Neural progenitor cell (in vitro differentiated cells): Measurements from ENCODE around the gene STARD9. TPM values are rescaled to one million over a fixed set of nuclear protein-coding genes. Genes with fewer than 3 reads are reported as not detected.
A peak's percentile ranks its signal among the peaks of the same experiment; 100 is the strongest.

Experiments
- DNase-seq: peaks from one replicate; pipeline ENCODE4 v3.0.0-alpha.2; 2016; ENCODE audit warnings: low spot score
- H2AFZ ChIP-seq: fragments of 200-600 bp; sonication (generic); replicated peaks from 2 replicates; pipeline ENCODE4 v1.6.1; 2016; ENCODE audit warnings: antibody characterized with exemption
- H3F3A ChIP-seq: fragments of 200-600 bp; sonication (generic); 2 replicates; pipeline ENCODE4 v1.6.1; 2016; ENCODE audit warnings: antibody characterized with exemption, low read depth
- H3K27ac ChIP-seq: fragments of 200-600 bp; sonication (generic); 2 replicates; pipeline ENCODE4 v1.5.1; 2016; ENCODE audit warnings: mild to moderate bottlenecking
- H3K27me3 ChIP-seq: fragments of 200-600 bp; sonication (generic); 2 replicates; pipeline ENCODE4 v1.6.1; 2016; ENCODE audit warnings: mild to moderate bottlenecking, moderate library complexity
- H3K36me3 ChIP-seq: fragments of 200-600 bp; sonication (generic); 2 replicates; pipeline ENCODE4 v1.5.1; 2016
- H3K4me1 ChIP-seq: fragments of 200-600 bp; sonication (generic); 2 replicates; pipeline ENCODE4 v1.6.1; 2016; ENCODE audit warnings: mixed run types
- H3K4me2 ChIP-seq: fragments of 200-600 bp; sonication (generic); 2 replicates; pipeline ENCODE4 v1.6.1; 2016
- H3K4me3 ChIP-seq: fragments of 200-600 bp; sonication (generic); 2 replicates; pipeline ENCODE4 v1.5.1; 2016
- H3K79me2 ChIP-seq: fragments of 200-600 bp; sonication (generic); 2 replicates; pipeline ENCODE4 v1.6.1; 2016; ENCODE audit warnings: low read depth
- H3K9ac ChIP-seq: fragments of 200-600 bp; sonication (generic); 2 replicates; pipeline ENCODE4 v1.6.1; 2016
- H3K9me3 ChIP-seq: fragments of 200-600 bp; sonication (generic); 2 replicates; pipeline ENCODE4 v1.5.1; 2016; ENCODE audit warnings: low read depth
- H4K20me1 ChIP-seq: fragments of 200-600 bp; sonication (generic); 2 replicates; pipeline ENCODE4 v1.6.1; 2016; ENCODE audit warnings: low read depth
- H3K27ac Mint-ChIP-seq: 3 replicates; pipeline ENCODE4 v1.8.0; 2021; ENCODE audit warnings: mixed read lengths
- H3K27me3 Mint-ChIP-seq: 2 replicates; pipeline ENCODE4 v1.8.0; 2022; ENCODE audit warnings: low read depth, mild to moderate bottlenecking, inconsistent platforms, moderate library complexity, mixed read lengths; ENCODE audit not compliant: insufficient read depth
- H3K36me3 Mint-ChIP-seq: 3 replicates; pipeline ENCODE4 v1.8.0; 2021; ENCODE audit warnings: mixed read lengths
- H3K4me1 Mint-ChIP-seq: 3 replicates; pipeline ENCODE4 v1.8.0; 2021; ENCODE audit warnings: mixed read lengths
- H3K4me3 Mint-ChIP-seq: 3 replicates; pipeline ENCODE4 v1.8.0; 2021; ENCODE audit warnings: mild to moderate bottlenecking, moderate library complexity, mixed read lengths
- H3K9me3 Mint-ChIP-seq: 3 replicates; pipeline ENCODE4 v1.8.0; 2020; ENCODE audit warnings: mixed read lengths
- EZH2 ChIP-seq: fragments of 200-600 bp; sonication (generic); IDR thresholded peaks from 2 replicates; pipeline ENCODE4 v1.6.1; 2017; ENCODE audit warnings: antibody characterized with exemption, mild to moderate bottlenecking, moderate library complexity
- EZH2phosphoT487 ChIP-seq: fragments of 200-600 bp; sonication (generic); IDR thresholded peaks from 2 replicates; pipeline ENCODE4 v1.6.1; 2017; ENCODE audit warnings: antibody characterized with exemption
- total RNA-seq: library from RNA; depleted of rRNA; stranded (reverse); fragments of >200 nt; gene quantifications from 2 replicates; pipeline ENCODE4 v1.2.3, GENCODE V29; 2015; ENCODE audit warnings: low replicate concordance
- TF ChIP-seq, protein P1 (sequence below): fragments of 200-600 bp; sonication (generic); IDR thresholded peaks from 2 replicates; pipeline ENCODE4 v1.5.1; 2017; ENCODE audit warnings: antibody characterized with exemption, mild to moderate bottlenecking

The STARD9 gene
- total RNA-seq, 1 donor from 2014 or later, result 11.9 TPM

GRCh38 chr15:42544853-42545629 is 30.4 kb upstream of the STARD9 start:
- Mint-ChIP-seq H3K27me3 (peaks cover 5% of the 10 kb centered on the region), H3K4me3 (no peak overlapping the region)

GRCh38 chr15:42547918-42548248 is 27.5 kb upstream of the STARD9 start:
- no peak for DNase-seq
- Mint-ChIP-seq H3K4me3 (peak overlapping the region; percentile 99), H3K9me3 (no peaks in the 10 kb centered on the region), H3K4me1 (peaks cover 25% of the 10 kb centered on the region), H3K27ac (no peak overlapping the region), H3K36me3 (peaks cover 6% of the 10 kb centered on the region), H3K27me3 (peaks cover 5% of the 10 kb centered on the region)
- Histone ChIP-seq H3K27ac (no peak overlapping the region), H3K27me3 (no peaks in the 10 kb centered on the region), H3K79me2 (peaks cover 51% of the 10 kb centered on the region), H3K4me3 (peak overlapping the region; percentile 97), H3K36me3 (no peaks in the 10 kb centered on the region), H3K9me3 (no peaks in the 10 kb centered on the region), H3K4me2 (peak overlapping the region; percentile 88), H3F3A (peaks cover 10% of the 10 kb centered on the region), H2AFZ (peak overlapping the region; percentile 98), H4K20me1 (no peaks in the 10 kb centered on the region), H3K9ac (peak overlapping the region; percentile 91), H3K4me1 (peaks cover 10% of the 10 kb centered on the region)
- TF ChIP-seq, protein P1, sequence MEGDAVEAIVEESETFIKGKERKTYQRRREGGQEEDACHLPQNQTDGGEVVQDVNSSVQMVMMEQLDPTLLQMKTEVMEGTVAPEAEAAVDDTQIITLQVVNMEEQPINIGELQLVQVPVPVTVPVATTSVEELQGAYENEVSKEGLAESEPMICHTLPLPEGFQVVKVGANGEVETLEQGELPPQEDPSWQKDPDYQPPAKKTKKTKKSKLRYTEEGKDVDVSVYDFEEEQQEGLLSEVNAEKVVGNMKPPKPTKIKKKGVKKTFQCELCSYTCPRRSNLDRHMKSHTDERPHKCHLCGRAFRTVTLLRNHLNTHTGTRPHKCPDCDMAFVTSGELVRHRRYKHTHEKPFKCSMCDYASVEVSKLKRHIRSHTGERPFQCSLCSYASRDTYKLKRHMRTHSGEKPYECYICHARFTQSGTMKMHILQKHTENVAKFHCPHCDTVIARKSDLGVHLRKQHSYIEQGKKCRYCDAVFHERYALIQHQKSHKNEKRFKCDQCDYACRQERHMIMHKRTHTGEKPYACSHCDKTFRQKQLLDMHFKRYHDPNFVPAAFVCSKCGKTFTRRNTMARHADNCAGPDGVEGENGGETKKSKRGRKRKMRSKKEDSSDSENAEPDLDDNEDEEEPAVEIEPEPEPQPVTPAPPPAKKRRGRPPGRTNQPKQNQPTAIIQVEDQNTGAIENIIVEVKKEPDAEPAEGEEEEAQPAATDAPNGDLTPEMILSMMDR, result no peak
- no peak for TF ChIP-seq EZH2phosphoT487
- no peak for TF ChIP-seq EZH2

More at GRCh38 chr15:42544853-42545629, 30.4 kb upstream of the STARD9 start:
- no peaks in the 10 kb centered on the region for H3K36me3 ChIP-seq
- Mint-ChIP-seq H3K27ac (no peak overlapping the region), H3K36me3 (peaks cover 11% of the 10 kb centered on the region), H3K9me3 (no peaks in the 10 kb centered on the region), H3K4me1 (peaks cover 25% of the 10 kb centered on the region)
- peaks cover 10% of the 10 kb centered on the region for H3F3A ChIP-seq
- no peak overlapping the region for H3K27ac ChIP-seq
- no peak overlapping the region for H3K9ac ChIP-seq
- peaks cover 8% of the 10 kb centered on the region for H3K4me1 ChIP-seq
- DNase-seq, result no peak
- peaks cover 23% of the 10 kb centered on the region for H3K79me2 ChIP-seq
- no peak overlapping the region for H3K4me2 ChIP-seq
- H3K9me3 ChIP-seq, result no peaks in the 10 kb centered on the region
- TF ChIP-seq EZH2 (no peak), EZH2phosphoT487 (no peak)
- TF ChIP-seq, protein P1, result no peak
- no peaks in the 10 kb centered on the region for H3K27me3 ChIP-seq
- no peaks in the 10 kb centered on the region for H4K20me1 ChIP-seq
- no peak overlapping the region for H3K4me3 ChIP-seq
- no peak overlapping the region for H2AFZ ChIP-seq

- peaks cover 6% of the 10 kb centered on the region for H3K36me3 Mint-ChIP-seq
- H2AFZ ChIP-seq, result peak within 1 kb of the TSS; percentile 98
These were observed 27.0 kb upstream of the STARD9 start, which contains the start of the genes HAUS2 and LRRC57 for GRCh38 chr15:42548249-42549031. Gene HAUS2 (plus strand): TSS chr15:42548838. CDS start chr15:42548873, 35 bp downstream. Gene LRRC57 (minus strand): TSS chr15:42548793. CDS start chr15:42548434, 359 bp downstream.

More at GRCh38 chr15:42548249-42549031, 27.0 kb upstream of the STARD9 start, which contains the start of the genes HAUS2 and LRRC57:
- Histone ChIP-seq H3F3A (peaks cover 10% of the 10 kb centered on the region), H3K27ac (peak within 1 kb of the TSS; percentile 44), H3K9me3 (no peaks in the 10 kb centered on the region), H3K4me1 (peaks cover 10% of the 10 kb centered on the region), H3K9ac (peak within 1 kb of the TSS; percentile 91), H4K20me1 (no peaks in the 10 kb centered on the region), H3K27me3 (no peaks in the 10 kb centered on the region), H3K79me2 (peaks cover 57% of the 10 kb centered on the region), H3K36me3 (no peaks in the 10 kb centered on the region), H3K4me2 (peak within 1 kb of the TSS; percentile 88), H3K4me3 (peak within 1 kb of the TSS; percentile 97)
- Mint-ChIP-seq H3K27me3 (peaks cover 5% of the 10 kb centered on the region), H3K4me3 (peak within 1 kb of the TSS; percentile 99), H3K9me3 (no peaks in the 10 kb centered on the region), H3K4me1 (peaks cover 25% of the 10 kb centered on the region), H3K27ac (peak within 1 kb of the TSS; percentile 58)
- TF ChIP-seq EZH2 (no peak), EZH2phosphoT487 (no peak)
- TF ChIP-seq, protein P1, result no peak
- DNase-seq, result peak; percentile 97
